GM12878 (cell line): ENCODE data around the gene EFCAB7. TPM values are rescaled to one million over a fixed set of nuclear protein-coding genes. Genes with fewer than 3 reads are reported as not detected.

Experiments
- CREM ChIP-seq: IDR thresholded peaks from 2 replicates; pipeline ENCODE4 v1.6.1; 2014; ENCODE audit warnings: antibody characterized with exemption, low read depth
- FOXM1 ChIP-seq: IDR thresholded peaks from 2 replicates; pipeline ENCODE4 v1.6.1; 2012; ENCODE audit warnings: low read depth, mild to moderate bottlenecking, inconsistent platforms, low read length, moderate library complexity
- GATAD2B ChIP-seq: fragments of 450-650 bp; conservative IDR thresholded peaks from 2 replicates; pipeline ENCODE4 v1.6.1; 2017; ENCODE audit warnings: low read depth, mild to moderate bottlenecking, moderate library complexity
- MEF2A ChIP-seq: IDR thresholded peaks from 2 replicates; pipeline ENCODE4 v1.6.1; 2011; ENCODE audit warnings: low read depth, mild to moderate bottlenecking, low read length, moderate library complexity; ENCODE audit not compliant: insufficient read depth
- NFYA ChIP-seq: IDR thresholded peaks from 2 replicates; pipeline ENCODE4 v1.6.1; 2011; ENCODE audit warnings: low read depth, mild to moderate bottlenecking, low read length, improper control_type of control experiment, borderline replicate concordance
- NR2C2 ChIP-seq: IDR thresholded peaks from 2 replicates; pipeline ENCODE4 v1.6.1; 2011; ENCODE audit warnings: borderline replicate concordance, low read depth; ENCODE audit not compliant: control insufficient read depth, insufficient read length
- POLR2AphosphoS5 ChIP-seq: IDR thresholded peaks from 2 replicates; pipeline ENCODE4 v1.6.1; 2011; ENCODE audit warnings: mild to moderate bottlenecking, low read length, inconsistent platforms
- ZNF207 ChIP-seq: fragments of 450-650 bp; IDR thresholded peaks from 2 replicates; pipeline ENCODE4 v1.6.1; 2014; ENCODE audit warnings: antibody characterized with exemption, mild to moderate bottlenecking, borderline replicate concordance
- polyA plus RNA-seq, 11 experiments: library from polyadenylated mRNA; depleted of rRNA in 4 of 11; unstranded in 6 of 11; stranded (reverse) in 5 of 11; fragments of >200 nt; fragmentation: Nextera tagmentation in 4 of 11; fragmentation: Illumina TruSeq in 1 of 11; extraction: Ambion mirVana in 4 of 11; extraction: Trizol in 1 of 11; gene quantifications; 1 replicate in 1 of 11; 2 replicates in 10 of 11; pipeline versions ENCODE4 v1.2.1 to v1.2.3, GENCODE V29; 2011 to 2016; ENCODE audit warnings: inconsistent platforms in 2 of 11, missing spikeins in 2 of 11, low read depth in 1 of 11
- total RNA-seq, 4 experiments: library from RNA; depleted of rRNA in 3 of 4; stranded (reverse); fragments of >200 nt in 3 of 4; fragmentation: Illumina TruSeq in 1 of 4; extraction: Trizol in 1 of 4; gene quantifications; 2 replicates each; pipeline versions ENCODE4 v1.2.1 to v1.2.3, GENCODE V29; 2013 to 2021
- TF ChIP-seq, protein P1 (sequence below): fragments of 450-650 bp; IDR thresholded peaks from 2 replicates; pipeline ENCODE4 v1.6.1; 2017; ENCODE audit warnings: mild to moderate bottlenecking, moderate library complexity
- TF ChIP-seq, protein P2 (sequence below): fragments of 450-650 bp; formaldehyde crosslinking; IDR thresholded peaks from 2 replicates; pipeline ENCODE4 v1.4.0; 2022; ENCODE audit warnings: mild to moderate bottlenecking, moderate library complexity
- TF ChIP-seq, protein P3 (sequence below): fragments of 450-650 bp; IDR thresholded peaks from 2 replicates; pipeline ENCODE4 v1.6.1; 2017; ENCODE audit warnings: borderline replicate concordance

EFCAB7 gene
- total and polyA plus RNA-seq, 10 of the 15 experiments (the other 5 are each of a cell fraction or from before 2014, with no cell fraction given) = 4.4 to 9.8 (median 5.7) TPM

DNA sequence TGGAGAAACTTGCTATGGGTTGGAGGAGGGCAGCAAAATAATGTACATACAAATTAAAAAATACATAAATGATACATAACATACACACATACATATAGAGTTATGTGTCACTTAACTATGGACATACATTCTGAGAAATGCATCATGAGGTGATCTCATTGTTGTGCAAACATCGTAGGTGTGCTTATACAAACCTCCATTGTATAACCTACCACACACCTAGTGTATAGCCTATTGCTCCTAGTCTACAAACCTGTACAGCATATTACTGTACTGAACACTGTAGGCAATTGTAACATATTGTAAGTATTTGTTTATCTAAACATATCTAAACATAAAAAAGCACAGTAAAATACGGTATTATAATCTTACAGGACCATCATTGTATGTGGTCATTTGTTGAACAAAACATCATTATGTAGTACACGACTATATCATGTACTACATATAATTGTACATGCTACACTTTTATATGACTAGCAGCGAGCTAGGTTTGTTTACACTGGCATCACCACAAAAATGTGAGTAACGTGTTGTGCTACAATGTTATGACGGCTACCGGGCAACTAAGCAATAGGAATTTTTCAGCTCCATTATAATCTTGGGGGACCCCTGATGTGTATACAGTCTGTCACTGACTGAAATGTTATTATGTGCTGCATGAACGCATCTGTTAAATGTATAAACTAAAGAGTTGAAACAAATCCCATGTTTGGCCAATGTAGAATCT is 35.8 kb upstream of the EFCAB7 start (continued):
- TF ChIP-seq, protein P1, sequence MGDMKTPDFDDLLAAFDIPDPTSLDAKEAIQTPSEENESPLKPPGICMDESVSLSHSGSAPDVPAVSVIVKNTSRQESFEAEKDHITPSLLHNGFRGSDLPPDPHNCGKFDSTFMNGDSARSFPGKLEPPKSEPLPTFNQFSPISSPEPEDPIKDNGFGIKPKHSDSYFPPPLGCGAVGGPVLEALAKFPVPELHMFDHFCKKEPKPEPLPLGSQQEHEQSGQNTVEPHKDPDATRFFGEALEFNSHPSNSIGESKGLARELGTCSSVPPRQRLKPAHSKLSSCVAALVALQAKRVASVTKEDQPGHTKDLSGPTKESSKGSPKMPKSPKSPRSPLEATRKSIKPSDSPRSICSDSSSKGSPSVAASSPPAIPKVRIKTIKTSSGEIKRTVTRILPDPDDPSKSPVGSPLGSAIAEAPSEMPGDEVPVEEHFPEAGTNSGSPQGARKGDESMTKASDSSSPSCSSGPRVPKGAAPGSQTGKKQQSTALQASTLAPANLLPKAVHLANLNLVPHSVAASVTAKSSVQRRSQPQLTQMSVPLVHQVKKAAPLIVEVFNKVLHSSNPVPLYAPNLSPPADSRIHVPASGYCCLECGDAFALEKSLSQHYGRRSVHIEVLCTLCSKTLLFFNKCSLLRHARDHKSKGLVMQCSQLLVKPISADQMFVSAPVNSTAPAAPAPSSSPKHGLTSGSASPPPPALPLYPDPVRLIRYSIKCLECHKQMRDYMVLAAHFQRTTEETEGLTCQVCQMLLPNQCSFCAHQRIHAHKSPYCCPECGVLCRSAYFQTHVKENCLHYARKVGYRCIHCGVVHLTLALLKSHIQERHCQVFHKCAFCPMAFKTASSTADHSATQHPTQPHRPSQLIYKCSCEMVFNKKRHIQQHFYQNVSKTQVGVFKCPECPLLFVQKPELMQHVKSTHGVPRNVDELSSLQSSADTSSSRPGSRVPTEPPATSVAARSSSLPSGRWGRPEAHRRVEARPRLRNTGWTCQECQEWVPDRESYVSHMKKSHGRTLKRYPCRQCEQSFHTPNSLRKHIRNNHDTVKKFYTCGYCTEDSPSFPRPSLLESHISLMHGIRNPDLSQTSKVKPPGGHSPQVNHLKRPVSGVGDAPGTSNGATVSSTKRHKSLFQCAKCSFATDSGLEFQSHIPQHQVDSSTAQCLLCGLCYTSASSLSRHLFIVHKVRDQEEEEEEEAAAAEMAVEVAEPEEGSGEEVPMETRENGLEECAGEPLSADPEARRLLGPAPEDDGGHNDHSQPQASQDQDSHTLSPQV = no peak
- TF ChIP-seq NR2C2 (no peak), ZNF207 (no peak), CREM (no peak), MEF2A (no peak), POLR2AphosphoS5 (no peak), FOXM1 (no peak), GATAD2B (no peak), NFYA (no peak)
- TF ChIP-seq, protein P2, sequence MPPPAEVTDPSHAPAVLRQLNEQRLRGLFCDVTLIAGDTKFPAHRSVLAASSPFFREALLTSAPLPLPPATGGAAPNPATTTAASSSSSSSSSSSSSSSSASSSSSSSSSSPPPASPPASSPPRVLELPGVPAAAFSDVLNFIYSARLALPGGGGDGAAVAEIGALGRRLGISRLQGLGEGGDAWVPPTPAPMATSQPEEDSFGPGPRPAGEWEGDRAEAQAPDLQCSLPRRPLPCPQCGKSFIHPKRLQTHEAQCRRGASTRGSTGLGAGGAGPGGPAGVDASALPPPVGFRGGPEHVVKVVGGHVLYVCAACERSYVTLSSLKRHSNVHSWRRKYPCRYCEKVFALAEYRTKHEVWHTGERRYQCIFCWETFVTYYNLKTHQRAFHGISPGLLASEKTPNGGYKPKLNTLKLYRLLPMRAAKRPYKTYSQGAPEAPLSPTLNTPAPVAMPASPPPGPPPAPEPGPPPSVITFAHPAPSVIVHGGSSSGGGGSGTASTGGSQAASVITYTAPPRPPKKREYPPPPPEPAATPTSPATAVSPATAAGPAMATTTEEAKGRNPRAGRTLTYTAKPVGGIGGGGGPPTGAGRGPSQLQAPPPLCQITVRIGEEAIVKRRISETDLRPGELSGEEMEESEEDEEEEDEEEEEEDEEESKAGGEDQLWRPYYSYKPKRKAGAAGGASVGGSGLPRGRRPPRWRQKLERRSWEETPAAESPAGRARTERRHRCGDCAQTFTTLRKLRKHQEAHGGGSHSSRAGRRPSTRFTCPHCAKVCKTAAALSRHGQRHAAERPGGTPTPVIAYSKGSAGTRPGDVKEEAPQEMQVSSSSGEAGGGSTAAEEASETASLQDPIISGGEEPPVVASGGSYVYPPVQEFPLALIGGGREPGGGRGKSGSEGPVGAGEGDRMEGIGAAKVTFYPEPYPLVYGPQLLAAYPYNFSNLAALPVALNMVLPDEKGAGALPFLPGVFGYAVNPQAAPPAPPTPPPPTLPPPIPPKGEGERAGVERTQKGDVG (CRISPR knock-in tag) = no peak
- TF ChIP-seq, protein P3, sequence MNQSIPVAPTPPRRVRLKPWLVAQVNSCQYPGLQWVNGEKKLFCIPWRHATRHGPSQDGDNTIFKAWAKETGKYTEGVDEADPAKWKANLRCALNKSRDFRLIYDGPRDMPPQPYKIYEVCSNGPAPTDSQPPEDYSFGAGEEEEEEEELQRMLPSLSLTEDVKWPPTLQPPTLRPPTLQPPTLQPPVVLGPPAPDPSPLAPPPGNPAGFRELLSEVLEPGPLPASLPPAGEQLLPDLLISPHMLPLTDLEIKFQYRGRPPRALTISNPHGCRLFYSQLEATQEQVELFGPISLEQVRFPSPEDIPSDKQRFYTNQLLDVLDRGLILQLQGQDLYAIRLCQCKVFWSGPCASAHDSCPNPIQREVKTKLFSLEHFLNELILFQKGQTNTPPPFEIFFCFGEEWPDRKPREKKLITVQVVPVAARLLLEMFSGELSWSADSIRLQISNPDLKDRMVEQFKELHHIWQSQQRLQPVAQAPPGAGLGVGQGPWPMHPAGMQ = no peak
- TF ChIP-seq, all 136 proteins: peak for 0
